ENCODE results near the gene RAD9B. TPM values are rescaled to one million over a fixed set of nuclear protein-coding genes. Genes with fewer than 3 reads are reported as not detected.

RAD9B gene
- total and polyA plus RNA-seq, 2 of the 13 experiments (the other 11 are each of a cell fraction or from before 2014, with no cell fraction given), result 0.05 to 0.38 TPM

- TF ChIP-seq RERE (CRISPR knock-in tag; IDR thresholded peaks at IDR 0.05; ENCODE audit: low read depth) (no peak), EEA1 (CRISPR knock-in tag; IDR thresholded peaks at IDR 0.05; ENCODE audit: borderline replicate concordance) (no peak; the same call in 1 of the 2 replicates), ZXDC (CRISPR knock-in tag; IDR thresholded peaks at IDR 0.05) (no peak), ZNF432 (CRISPR knock-in tag; IDR thresholded peaks at IDR 0.05; ENCODE audit: borderline replicate concordance) (no peak), ZNF234 (CRISPR knock-in tag; conservative IDR thresholded peaks at IDR 0.05) (no peak; the same call in 1 of the 2 replicates), ARHGAP35 (CRISPR knock-in tag; IDR thresholded peaks at IDR 0.05; ENCODE audit: borderline replicate concordance) (peak; percentile 19; the same call in 1 of the 2 replicates), ZNF207 (IDR thresholded peaks at IDR 0.05; ENCODE audit: borderline replicate concordance) (no peak), NFIC (IDR thresholded peaks at IDR 0.05; ENCODE audit: low read length) (no peak), POLR2G (IDR thresholded peaks at IDR 0.05; ENCODE audit: low read depth, low read length) (peak; percentile 75), BRD4 (CRISPR knock-in tag; IDR thresholded peaks at IDR 0.05) (no peak; the same call in 1 of the 2 replicates), ZBTB37 (CRISPR knock-in tag; IDR thresholded peaks at IDR 0.05) (no peak), CENPX (CRISPR knock-in tag; IDR thresholded peaks at IDR 0.05) (no peak), CREB1 (IDR thresholded peaks at IDR 0.05) (peak; percentile 62), CREB1 (CRISPR knock-in tag; IDR thresholded peaks at IDR 0.05) (peak; percentile 94), ARNT (IDR thresholded peaks at IDR 0.05) (no peak), SRF (IDR thresholded peaks at IDR 0.05; ENCODE audit: low read depth, low read length) (no peak), SKIL (CRISPR knock-in tag; IDR thresholded peaks at IDR 0.05; ENCODE audit: borderline replicate concordance) (0 out of 2 replicates have a peak, but pooled peaks have one; percentile 18)
These were observed 33.7 kb upstream of the RAD9B start, which contains the start of the genes FAM216A and GPN3 (continued) for GRCh38 chr12:110468214-110469048.

Measured in HepG2 (cell line).